KOPT-K1 (cell line): Measurements from ENCODE around the gene ESRRB.

ENCODE experiments used
- H3K27ac ChIP-seq: fragments of 200-600 bp; sonication (generic); 2 replicates; pipeline ENCODE4 v1.5.1; 2016; ENCODE audit warnings: antibody characterized with exemption, mild to moderate bottlenecking, low read depth, low read length; ENCODE audit not compliant: poor library complexity, severe bottlenecking
- H3K36me3 ChIP-seq: fragments of 200-600 bp; sonication (generic); 2 replicates; pipeline ENCODE4 v1.5.1; 2017; ENCODE audit warnings: antibody characterized with exemption, mild to moderate bottlenecking, low read length, moderate library complexity; ENCODE audit not compliant: insufficient read depth
- H3K9me3 ChIP-seq: fragments of 200-600 bp; sonication (generic); 2 replicates; pipeline ENCODE4 v1.5.1; 2017; ENCODE audit warnings: antibody characterized with exemption, low read length, mild to moderate bottlenecking; ENCODE audit not compliant: insufficient read depth, poor library complexity, severe bottlenecking

The ESRRB gene

GRCh38 chr14:76413106-76413961 lies 37.4 kb downstream of the ESRRB start:
- Histone ChIP-seq H3K27ac (no peak overlapping the region), H3K9me3 (no peaks in the 10 kb centered on the region), H3K36me3 (no peaks in the 10 kb centered on the region)

- H3K27ac ChIP-seq: no peak overlapping the region
- H3K36me3 ChIP-seq: no peaks in the 10 kb centered on the region
- H3K9me3 ChIP-seq: no peaks in the 10 kb centered on the region
Measured at GRCh38 chr14:76413962-76414600, 38.1 kb downstream of the ESRRB start.

GRCh38 chr14:76419399-76419798 lies 43.5 kb downstream of the ESRRB start:
- H3K9me3 ChIP-seq: no peaks in the 10 kb centered on the region

GRCh38 chr14:76420827-76421226 lies 44.9 kb downstream of the ESRRB start:
- Histone ChIP-seq H3K9me3 (no peaks in the 10 kb centered on the region), H3K36me3 (no peaks in the 10 kb centered on the region), H3K27ac (no peak overlapping the region)

More at GRCh38 chr14:76419399-76419798, 43.5 kb downstream of the ESRRB start:
- Histone ChIP-seq H3K36me3 (no peaks in the 10 kb centered on the region), H3K27ac (no peak overlapping the region)

GRCh38 chr14:76421662-76422061 lies 45.7 kb downstream of the ESRRB start:
- Histone ChIP-seq H3K36me3 (no peaks in the 10 kb centered on the region), H3K27ac (no peak overlapping the region), H3K9me3 (no peaks in the 10 kb centered on the region)

GRCh38 chr14:76422662-76423061 lies 46.7 kb downstream of the ESRRB start:
- Histone ChIP-seq H3K27ac (no peak overlapping the region), H3K9me3 (no peaks in the 10 kb centered on the region), H3K36me3 (no peaks in the 10 kb centered on the region)

GRCh38 chr14:76423534-76423933 lies 47.6 kb downstream of the ESRRB start:
- no peaks in the 10 kb centered on the region for H3K9me3 ChIP-seq
- H3K36me3 ChIP-seq: no peaks in the 10 kb centered on the region
- no peak overlapping the region for H3K27ac ChIP-seq

- Histone ChIP-seq H3K9me3 (no peaks in the 10 kb centered on the region), H3K36me3 (no peaks in the 10 kb centered on the region), H3K27ac (no peak overlapping the region)
Measured at GRCh38 chr14:76424359-76424758, 48.4 kb downstream of the ESRRB start.

GRCh38 chr14:76426161-76426696 lies 50.3 kb downstream of the ESRRB start:
- H3K9me3 ChIP-seq: no peaks in the 10 kb centered on the region

GRCh38 chr14:76428611-76429010 lies 52.7 kb downstream of the ESRRB start:
- Histone ChIP-seq H3K36me3 (no peaks in the 10 kb centered on the region), H3K27ac (no peak overlapping the region), H3K9me3 (no peaks in the 10 kb centered on the region)

More at GRCh38 chr14:76426161-76426696, 50.3 kb downstream of the ESRRB start:
- Histone ChIP-seq H3K36me3 (no peaks in the 10 kb centered on the region), H3K27ac (no peak overlapping the region)

- Histone ChIP-seq H3K27ac (no peak overlapping the region), H3K9me3 (no peaks in the 10 kb centered on the region), H3K36me3 (no peaks in the 10 kb centered on the region)
Measured at GRCh38 chr14:76430017-76430416, 54.1 kb downstream of the ESRRB start.

GRCh38 chr14:76430475-76430980 lies 54.6 kb downstream of the ESRRB start:
- H3K36me3 ChIP-seq: no peaks in the 10 kb centered on the region
- H3K9me3 ChIP-seq: no peaks in the 10 kb centered on the region
- H3K27ac ChIP-seq: no peak overlapping the region

GRCh38 chr14:76431538-76431937 lies 55.6 kb downstream of the ESRRB start:
- Histone ChIP-seq H3K36me3 (no peaks in the 10 kb centered on the region), H3K9me3 (no peaks in the 10 kb centered on the region), H3K27ac (no peak overlapping the region)

- Histone ChIP-seq H3K9me3 (no peaks in the 10 kb centered on the region), H3K27ac (no peak overlapping the region), H3K36me3 (no peaks in the 10 kb centered on the region)
Measured at GRCh38 chr14:76432827-76433752, 57.2 kb downstream of the ESRRB start.
